Neural progenitor cell (in vitro differentiated cells): Measurements from ENCODE around the gene IL1RAPL1. TPM values are rescaled to one million over a fixed set of nuclear protein-coding genes. Genes with fewer than 3 reads are reported as not detected.

Source experiments
- DNase-seq: peaks from one replicate; pipeline ENCODE4 v3.0.0-alpha.2; 2016; ENCODE audit warnings: low spot score
- H2AFZ ChIP-seq: fragments of 200-600 bp; sonication (generic); replicated peaks from 2 replicates; pipeline ENCODE4 v1.6.1; 2016; ENCODE audit warnings: antibody characterized with exemption
- H3F3A ChIP-seq: fragments of 200-600 bp; sonication (generic); 2 replicates; pipeline ENCODE4 v1.6.1; 2016; ENCODE audit warnings: antibody characterized with exemption, low read depth
- H3K27ac ChIP-seq: fragments of 200-600 bp; sonication (generic); 2 replicates; pipeline ENCODE4 v1.5.1; 2016; ENCODE audit warnings: mild to moderate bottlenecking
- H3K27me3 ChIP-seq: fragments of 200-600 bp; sonication (generic); 2 replicates; pipeline ENCODE4 v1.6.1; 2016; ENCODE audit warnings: mild to moderate bottlenecking, moderate library complexity
- H3K36me3 ChIP-seq: fragments of 200-600 bp; sonication (generic); 2 replicates; pipeline ENCODE4 v1.5.1; 2016
- H3K4me1 ChIP-seq: fragments of 200-600 bp; sonication (generic); 2 replicates; pipeline ENCODE4 v1.6.1; 2016; ENCODE audit warnings: mixed run types
- H3K4me2 ChIP-seq: fragments of 200-600 bp; sonication (generic); 2 replicates; pipeline ENCODE4 v1.6.1; 2016
- H3K4me3 ChIP-seq: fragments of 200-600 bp; sonication (generic); 2 replicates; pipeline ENCODE4 v1.5.1; 2016
- H3K79me2 ChIP-seq: fragments of 200-600 bp; sonication (generic); 2 replicates; pipeline ENCODE4 v1.6.1; 2016; ENCODE audit warnings: low read depth
- H3K9ac ChIP-seq: fragments of 200-600 bp; sonication (generic); 2 replicates; pipeline ENCODE4 v1.6.1; 2016
- H3K9me3 ChIP-seq: fragments of 200-600 bp; sonication (generic); 2 replicates; pipeline ENCODE4 v1.5.1; 2016; ENCODE audit warnings: low read depth
- H4K20me1 ChIP-seq: fragments of 200-600 bp; sonication (generic); 2 replicates; pipeline ENCODE4 v1.6.1; 2016; ENCODE audit warnings: low read depth
- H3K27ac Mint-ChIP-seq: 3 replicates; pipeline ENCODE4 v1.8.0; 2021; ENCODE audit warnings: mixed read lengths
- H3K27me3 Mint-ChIP-seq: 2 replicates; pipeline ENCODE4 v1.8.0; 2022; ENCODE audit warnings: low read depth, mild to moderate bottlenecking, inconsistent platforms, moderate library complexity, mixed read lengths; ENCODE audit not compliant: insufficient read depth
- H3K36me3 Mint-ChIP-seq: 3 replicates; pipeline ENCODE4 v1.8.0; 2021; ENCODE audit warnings: mixed read lengths
- H3K4me1 Mint-ChIP-seq: 3 replicates; pipeline ENCODE4 v1.8.0; 2021; ENCODE audit warnings: mixed read lengths
- H3K4me3 Mint-ChIP-seq: 3 replicates; pipeline ENCODE4 v1.8.0; 2021; ENCODE audit warnings: mild to moderate bottlenecking, moderate library complexity, mixed read lengths
- H3K9me3 Mint-ChIP-seq: 3 replicates; pipeline ENCODE4 v1.8.0; 2020; ENCODE audit warnings: mixed read lengths
- EZH2 ChIP-seq: fragments of 200-600 bp; sonication (generic); IDR thresholded peaks from 2 replicates; pipeline ENCODE4 v1.6.1; 2017; ENCODE audit warnings: antibody characterized with exemption, mild to moderate bottlenecking, moderate library complexity
- EZH2phosphoT487 ChIP-seq: fragments of 200-600 bp; sonication (generic); IDR thresholded peaks from 2 replicates; pipeline ENCODE4 v1.6.1; 2017; ENCODE audit warnings: antibody characterized with exemption
- total RNA-seq: library from RNA; depleted of rRNA; stranded (reverse); fragments of >200 nt; gene quantifications from 2 replicates; pipeline ENCODE4 v1.2.3, GENCODE V29; 2015; ENCODE audit warnings: low replicate concordance
- TF ChIP-seq, protein P1 (sequence below): fragments of 200-600 bp; sonication (generic); IDR thresholded peaks from 2 replicates; pipeline ENCODE4 v1.5.1; 2017; ENCODE audit warnings: antibody characterized with exemption, mild to moderate bottlenecking

The IL1RAPL1 gene
- total RNA-seq, 1 donor from 2014 or later = 13.4 TPM

- H3K27ac ChIP-seq = no peak overlapping the region
- Mint-ChIP-seq H3K27ac (no peak overlapping the region), H3K27me3 (no peaks in the 10 kb centered on the region), H3K4me1 (peaks cover 5% of the 10 kb centered on the region), H3K4me3 (no peak overlapping the region), H3K36me3 (no peaks in the 10 kb centered on the region), H3K9me3 (peaks cover 2% of the 10 kb centered on the region)
- no peaks in the 10 kb centered on the region for H3K4me1 ChIP-seq
- H3K9ac ChIP-seq = no peak overlapping the region
- no peaks in the 10 kb centered on the region for H3K27me3 ChIP-seq
- no peak for TF ChIP-seq EZH2phosphoT487
- no peak for TF ChIP-seq EZH2
- TF ChIP-seq, protein P1, sequence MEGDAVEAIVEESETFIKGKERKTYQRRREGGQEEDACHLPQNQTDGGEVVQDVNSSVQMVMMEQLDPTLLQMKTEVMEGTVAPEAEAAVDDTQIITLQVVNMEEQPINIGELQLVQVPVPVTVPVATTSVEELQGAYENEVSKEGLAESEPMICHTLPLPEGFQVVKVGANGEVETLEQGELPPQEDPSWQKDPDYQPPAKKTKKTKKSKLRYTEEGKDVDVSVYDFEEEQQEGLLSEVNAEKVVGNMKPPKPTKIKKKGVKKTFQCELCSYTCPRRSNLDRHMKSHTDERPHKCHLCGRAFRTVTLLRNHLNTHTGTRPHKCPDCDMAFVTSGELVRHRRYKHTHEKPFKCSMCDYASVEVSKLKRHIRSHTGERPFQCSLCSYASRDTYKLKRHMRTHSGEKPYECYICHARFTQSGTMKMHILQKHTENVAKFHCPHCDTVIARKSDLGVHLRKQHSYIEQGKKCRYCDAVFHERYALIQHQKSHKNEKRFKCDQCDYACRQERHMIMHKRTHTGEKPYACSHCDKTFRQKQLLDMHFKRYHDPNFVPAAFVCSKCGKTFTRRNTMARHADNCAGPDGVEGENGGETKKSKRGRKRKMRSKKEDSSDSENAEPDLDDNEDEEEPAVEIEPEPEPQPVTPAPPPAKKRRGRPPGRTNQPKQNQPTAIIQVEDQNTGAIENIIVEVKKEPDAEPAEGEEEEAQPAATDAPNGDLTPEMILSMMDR = no peak
- H3F3A ChIP-seq = no peaks in the 10 kb centered on the region
- no peak for DNase-seq
- no peak overlapping the region for H2AFZ ChIP-seq
- peaks cover 7% of the 10 kb centered on the region for H3K9me3 ChIP-seq
- H4K20me1 ChIP-seq = no peaks in the 10 kb centered on the region
- no peak overlapping the region for H3K4me2 ChIP-seq
- no peaks in the 10 kb centered on the region for H3K36me3 ChIP-seq
- no peaks in the 10 kb centered on the region for H3K79me2 ChIP-seq
- no peak overlapping the region for H3K4me3 ChIP-seq
Observed at GRCh38 chrX:29435396-29435795, 848.1 kb downstream of the IL1RAPL1 start.

- Mint-ChIP-seq H3K36me3 (no peaks in the 10 kb centered on the region), H3K4me1 (peaks cover 7% of the 10 kb centered on the region), H3K4me3 (no peak overlapping the region), H3K27ac (no peak overlapping the region), H3K9me3 (no peaks in the 10 kb centered on the region), H3K27me3 (no peaks in the 10 kb centered on the region)
- no peaks in the 10 kb centered on the region for H3K9me3 ChIP-seq
- no peak overlapping the region for H3K4me2 ChIP-seq
- no peak for TF ChIP-seq EZH2phosphoT487
- TF ChIP-seq, protein P1 = no peak
- TF ChIP-seq EZH2 = no peak
- H3F3A ChIP-seq = peaks cover 5% of the 10 kb centered on the region
- H3K27ac ChIP-seq = no peak overlapping the region
- H3K4me1 ChIP-seq = peaks cover 4% of the 10 kb centered on the region
- H3K27me3 ChIP-seq = no peaks in the 10 kb centered on the region
- H4K20me1 ChIP-seq = no peaks in the 10 kb centered on the region
- no peak overlapping the region for H2AFZ ChIP-seq
- H3K36me3 ChIP-seq = no peaks in the 10 kb centered on the region
- DNase-seq = no peak
- H3K4me3 ChIP-seq = no peak overlapping the region
- H3K79me2 ChIP-seq = no peaks in the 10 kb centered on the region
- H3K9ac ChIP-seq = no peak overlapping the region
Observed at GRCh38 chrX:29447867-29448266, 860.6 kb downstream of the IL1RAPL1 start.

- Histone ChIP-seq H2AFZ (no peak overlapping the region), H3K9me3 (no peaks in the 10 kb centered on the region), H3K27ac (no peak overlapping the region), H3K27me3 (no peaks in the 10 kb centered on the region), H3K36me3 (no peaks in the 10 kb centered on the region), H3F3A (no peaks in the 10 kb centered on the region), H3K79me2 (no peaks in the 10 kb centered on the region), H3K4me2 (no peak overlapping the region), H3K9ac (no peak overlapping the region), H4K20me1 (no peaks in the 10 kb centered on the region), H3K4me1 (no peaks in the 10 kb centered on the region), H3K4me3 (no peak overlapping the region)
- H3K4me3 Mint-ChIP-seq = no peak overlapping the region
- H3K36me3 Mint-ChIP-seq = no peaks in the 10 kb centered on the region
- H3K27me3 Mint-ChIP-seq = no peaks in the 10 kb centered on the region
- H3K27ac Mint-ChIP-seq = no peak overlapping the region
- DNase-seq = no peak
- TF ChIP-seq, protein P1 = no peak
- no peak for TF ChIP-seq EZH2
- TF ChIP-seq EZH2phosphoT487 = no peak
- no peaks in the 10 kb centered on the region for H3K9me3 Mint-ChIP-seq
- H3K4me1 Mint-ChIP-seq = no peaks in the 10 kb centered on the region
Observed at GRCh38 chrX:29453333-29453732, 866.1 kb downstream of the IL1RAPL1 start.
